Measurements from ENCODE around the gene DPYSL3. TPM values are rescaled to one million over a fixed set of nuclear protein-coding genes. Genes with fewer than 3 reads are reported as not detected.

The DPYSL3 gene
- total RNA-seq, 1 donor from 2014 or later: 42.4 TPM

GRCh38 chr5:147430628-147431027 is 79.2 kb downstream of the DPYSL3 start:
- no peak for DNase-seq (ENCODE audit: low read depth)
- Histone ChIP-seq H3K4me3 (ENCODE audit: low read depth, low read length) (no peak overlapping the region), H3K36me3 (ENCODE audit: control insufficient read depth, insufficient read depth, low read length) (no peaks in the 10 kb centered on the region), H3K27me3 (ENCODE audit: control insufficient read depth, insufficient read depth, low read length) (no peaks in the 10 kb centered on the region)
- TF ChIP-seq, protein P1, sequence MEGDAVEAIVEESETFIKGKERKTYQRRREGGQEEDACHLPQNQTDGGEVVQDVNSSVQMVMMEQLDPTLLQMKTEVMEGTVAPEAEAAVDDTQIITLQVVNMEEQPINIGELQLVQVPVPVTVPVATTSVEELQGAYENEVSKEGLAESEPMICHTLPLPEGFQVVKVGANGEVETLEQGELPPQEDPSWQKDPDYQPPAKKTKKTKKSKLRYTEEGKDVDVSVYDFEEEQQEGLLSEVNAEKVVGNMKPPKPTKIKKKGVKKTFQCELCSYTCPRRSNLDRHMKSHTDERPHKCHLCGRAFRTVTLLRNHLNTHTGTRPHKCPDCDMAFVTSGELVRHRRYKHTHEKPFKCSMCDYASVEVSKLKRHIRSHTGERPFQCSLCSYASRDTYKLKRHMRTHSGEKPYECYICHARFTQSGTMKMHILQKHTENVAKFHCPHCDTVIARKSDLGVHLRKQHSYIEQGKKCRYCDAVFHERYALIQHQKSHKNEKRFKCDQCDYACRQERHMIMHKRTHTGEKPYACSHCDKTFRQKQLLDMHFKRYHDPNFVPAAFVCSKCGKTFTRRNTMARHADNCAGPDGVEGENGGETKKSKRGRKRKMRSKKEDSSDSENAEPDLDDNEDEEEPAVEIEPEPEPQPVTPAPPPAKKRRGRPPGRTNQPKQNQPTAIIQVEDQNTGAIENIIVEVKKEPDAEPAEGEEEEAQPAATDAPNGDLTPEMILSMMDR (IDR thresholded peaks at IDR 0.05; ENCODE audit: insufficient read depth, low read length, poor library complexity, severe bottlenecking): no peak

- Histone ChIP-seq H3K27me3 (ENCODE audit: control insufficient read depth, insufficient read depth, low read length) (no peaks in the 10 kb centered on the region), H3K4me3 (ENCODE audit: low read depth, low read length) (no peak overlapping the region), H3K36me3 (ENCODE audit: control insufficient read depth, insufficient read depth, low read length) (no peaks in the 10 kb centered on the region)
- TF ChIP-seq, protein P1 (IDR thresholded peaks at IDR 0.05; ENCODE audit: insufficient read depth, low read length, poor library complexity, severe bottlenecking): no peak
- no peak for DNase-seq (ENCODE audit: low read depth)
Observed at GRCh38 chr5:147427521-147428401, 82.1 kb downstream of the DPYSL3 start.

DNA sequence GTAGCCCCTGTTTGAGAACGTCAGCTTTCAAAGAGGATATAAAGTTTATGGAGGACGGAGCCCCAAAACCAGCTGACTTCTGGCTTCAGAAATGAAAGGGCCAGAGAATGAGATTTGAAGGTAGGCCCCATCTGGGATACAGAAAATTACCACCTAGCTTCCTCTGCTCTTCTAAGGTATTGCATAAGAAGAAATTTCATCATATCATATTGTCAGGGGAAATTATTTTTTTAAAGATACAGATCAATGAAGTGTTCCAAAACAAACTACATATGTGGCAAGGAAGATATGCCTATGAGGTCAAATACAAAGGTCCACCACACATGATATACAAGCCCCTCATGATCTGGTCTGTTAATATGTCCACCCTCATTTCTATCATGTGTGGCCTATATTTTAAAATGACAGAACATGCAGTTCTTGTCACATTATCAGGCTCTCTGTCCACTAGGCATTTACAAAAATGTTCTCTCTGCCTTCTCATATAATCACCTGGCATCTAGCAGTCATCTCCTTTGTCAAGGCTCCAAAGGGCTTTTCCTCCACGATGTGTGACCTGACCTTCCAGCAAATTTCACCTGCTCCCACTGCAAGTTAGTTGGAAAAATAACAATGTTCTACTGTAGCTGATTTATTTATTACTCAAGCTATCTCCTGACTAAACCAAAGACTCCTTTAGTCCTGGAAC is 83.1 kb downstream of the DPYSL3 start:
- no peaks in the 10 kb centered on the region for H3K36me3 ChIP-seq (ENCODE audit: control insufficient read depth, insufficient read depth, low read length)
- no peaks in the 10 kb centered on the region for H3K27me3 ChIP-seq (ENCODE audit: control insufficient read depth, insufficient read depth, low read length)
- TF ChIP-seq, protein P1 (IDR thresholded peaks at IDR 0.05; ENCODE audit: insufficient read depth, low read length, poor library complexity, severe bottlenecking): no peak

GRCh38 chr5:147418613-147419012 is 91.3 kb downstream of the DPYSL3 start:
- DNase-seq (ENCODE audit: low read depth): no peak
- Histone ChIP-seq H3K36me3 (ENCODE audit: control insufficient read depth, insufficient read depth, low read length) (no peaks in the 10 kb centered on the region), H3K4me3 (ENCODE audit: low read depth, low read length) (no peak overlapping the region), H3K27me3 (ENCODE audit: control insufficient read depth, insufficient read depth, low read length) (no peaks in the 10 kb centered on the region)
- TF ChIP-seq, protein P1 (IDR thresholded peaks at IDR 0.05; ENCODE audit: insufficient read depth, low read length, poor library complexity, severe bottlenecking): no peak

More for the DNA sequence above, 83.1 kb downstream of the DPYSL3 start:
- no peak overlapping the region for H3K4me3 ChIP-seq (ENCODE audit: low read depth, low read length)
- DNase-seq (ENCODE audit: low read depth): no peak

DNA sequence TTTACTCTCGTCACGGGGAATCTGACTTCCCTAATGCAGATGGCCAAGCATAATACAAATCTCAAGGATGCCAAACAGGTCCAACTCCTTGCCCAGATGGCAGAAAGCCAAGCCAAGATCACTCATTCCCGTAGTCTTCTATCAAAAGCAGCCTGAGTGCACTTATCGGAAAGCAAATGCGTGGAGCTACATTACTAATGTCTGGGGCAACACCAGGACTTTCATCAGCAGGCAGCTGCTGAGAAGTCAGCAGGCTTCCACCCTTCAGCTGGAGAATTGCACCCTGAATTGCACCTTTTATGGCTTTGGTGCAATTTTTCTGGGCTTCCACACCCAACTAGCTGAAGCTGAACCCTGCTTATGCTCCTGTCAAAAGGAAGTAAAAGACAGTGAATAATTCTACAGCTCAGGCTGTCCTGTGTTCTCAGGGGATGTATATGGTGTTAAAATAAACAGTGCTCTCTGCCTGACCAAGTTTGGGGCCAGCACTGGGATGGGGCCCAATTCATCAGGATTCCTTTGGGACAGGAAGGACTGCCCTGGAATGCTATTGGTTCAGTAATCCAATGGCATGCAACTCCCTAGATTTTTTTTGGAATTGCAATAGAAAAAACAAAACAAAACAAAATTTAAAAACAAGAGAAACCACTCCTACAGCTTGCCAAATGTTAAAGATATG is 92.6 kb downstream of the DPYSL3 start:
- Histone ChIP-seq H3K4me3 (ENCODE audit: low read depth, low read length) (no peak overlapping the region), H3K36me3 (ENCODE audit: control insufficient read depth, insufficient read depth, low read length) (no peaks in the 10 kb centered on the region), H3K27me3 (ENCODE audit: control insufficient read depth, insufficient read depth, low read length) (no peaks in the 10 kb centered on the region)
- DNase-seq (ENCODE audit: low read depth): no peak
- TF ChIP-seq, protein P1 (IDR thresholded peaks at IDR 0.05; ENCODE audit: insufficient read depth, low read length, poor library complexity, severe bottlenecking): no peak

Data from kidney epithelial cell (primary cell).